Measurements from ENCODE around the gene ABCB4. TPM values are rescaled to one million over a fixed set of nuclear protein-coding genes. Genes with fewer than 3 reads are reported as not detected.

ABCB4 gene
- polyA plus RNA-seq, 1 experiment = 1.9 TPM

DNA sequence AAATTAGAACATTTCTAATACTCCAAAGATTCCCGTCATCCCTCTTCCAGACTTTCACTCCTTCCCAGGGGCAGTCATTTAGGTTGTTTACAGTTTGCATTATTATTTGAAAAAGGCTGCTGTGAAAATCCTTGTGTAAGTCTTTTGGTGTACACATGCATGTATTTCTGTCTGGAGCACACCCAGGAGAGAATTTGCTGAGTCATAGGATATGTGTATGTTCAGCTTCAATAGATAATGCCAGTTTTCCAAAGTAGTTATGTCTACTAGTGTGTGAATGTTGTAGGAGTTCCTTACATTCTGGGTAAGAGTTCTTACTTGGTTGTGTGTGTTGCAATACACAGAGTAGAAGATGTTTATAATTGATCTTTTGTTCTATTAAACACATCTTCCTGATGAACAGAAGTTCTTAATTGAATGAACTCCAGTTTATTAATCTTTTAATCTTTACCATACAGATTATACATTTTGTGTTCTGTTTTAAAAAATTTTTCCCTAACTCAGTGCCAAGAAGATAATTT is 104.8 kb downstream of the ABCB4 start:
- ChIA-PET POLR2A (no interaction called here), CTCF (no interaction called here)
- DNase-seq (ENCODE audit: low read depth) = no peak
- TF ChIP-seq, protein P1, sequence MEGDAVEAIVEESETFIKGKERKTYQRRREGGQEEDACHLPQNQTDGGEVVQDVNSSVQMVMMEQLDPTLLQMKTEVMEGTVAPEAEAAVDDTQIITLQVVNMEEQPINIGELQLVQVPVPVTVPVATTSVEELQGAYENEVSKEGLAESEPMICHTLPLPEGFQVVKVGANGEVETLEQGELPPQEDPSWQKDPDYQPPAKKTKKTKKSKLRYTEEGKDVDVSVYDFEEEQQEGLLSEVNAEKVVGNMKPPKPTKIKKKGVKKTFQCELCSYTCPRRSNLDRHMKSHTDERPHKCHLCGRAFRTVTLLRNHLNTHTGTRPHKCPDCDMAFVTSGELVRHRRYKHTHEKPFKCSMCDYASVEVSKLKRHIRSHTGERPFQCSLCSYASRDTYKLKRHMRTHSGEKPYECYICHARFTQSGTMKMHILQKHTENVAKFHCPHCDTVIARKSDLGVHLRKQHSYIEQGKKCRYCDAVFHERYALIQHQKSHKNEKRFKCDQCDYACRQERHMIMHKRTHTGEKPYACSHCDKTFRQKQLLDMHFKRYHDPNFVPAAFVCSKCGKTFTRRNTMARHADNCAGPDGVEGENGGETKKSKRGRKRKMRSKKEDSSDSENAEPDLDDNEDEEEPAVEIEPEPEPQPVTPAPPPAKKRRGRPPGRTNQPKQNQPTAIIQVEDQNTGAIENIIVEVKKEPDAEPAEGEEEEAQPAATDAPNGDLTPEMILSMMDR (IDR thresholded peaks at IDR 0.05; ENCODE audit: insufficient read depth, low read depth, low read length) = no peak
- Histone ChIP-seq H3K4me3 (ENCODE audit: low read depth, low read length) (no peak overlapping the region), H3K27me3 (ENCODE audit: control insufficient read depth, insufficient read depth, low read length) (no peaks in the 10 kb centered on the region), H3K36me3 (ENCODE audit: control insufficient read depth, insufficient read depth, low read length) (no peaks in the 10 kb centered on the region)

DNA sequence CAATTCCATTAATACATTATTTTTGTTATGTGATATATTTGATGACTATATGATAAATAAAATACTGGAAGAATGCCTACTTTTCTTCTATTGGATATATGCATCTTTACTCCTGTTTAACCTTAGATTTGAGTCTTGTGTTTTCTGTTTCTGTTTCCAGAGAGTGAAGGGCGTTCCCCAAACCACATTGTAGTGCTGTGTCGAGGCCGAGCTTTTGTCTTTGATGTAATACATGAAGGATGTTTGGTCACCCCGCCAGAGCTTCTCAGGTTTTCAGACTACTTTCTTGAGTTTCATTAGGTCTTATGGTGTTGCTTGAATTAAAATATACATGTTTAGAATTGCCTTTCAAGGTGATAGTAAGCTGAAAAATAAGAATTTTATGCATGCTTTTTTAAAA is 106.3 kb downstream of the ABCB4 start:
- ChIA-PET POLR2A (no interaction called here), CTCF (interaction anchor here (1.3 kb wide), 1 partner anchor 47 kb away, joined by 3 read pairs; no protein-coding TSS in a partner anchor)
- TF ChIP-seq, protein P1 (IDR thresholded peaks at IDR 0.05; ENCODE audit: insufficient read depth, low read depth, low read length) = no peak
- Histone ChIP-seq H3K27me3 (ENCODE audit: control insufficient read depth, insufficient read depth, low read length) (no peaks in the 10 kb centered on the region), H3K4me3 (ENCODE audit: low read depth, low read length) (no peak overlapping the region), H3K36me3 (ENCODE audit: control insufficient read depth, insufficient read depth, low read length) (no peaks in the 10 kb centered on the region)
- no peak for DNase-seq (ENCODE audit: low read depth)

DNA sequence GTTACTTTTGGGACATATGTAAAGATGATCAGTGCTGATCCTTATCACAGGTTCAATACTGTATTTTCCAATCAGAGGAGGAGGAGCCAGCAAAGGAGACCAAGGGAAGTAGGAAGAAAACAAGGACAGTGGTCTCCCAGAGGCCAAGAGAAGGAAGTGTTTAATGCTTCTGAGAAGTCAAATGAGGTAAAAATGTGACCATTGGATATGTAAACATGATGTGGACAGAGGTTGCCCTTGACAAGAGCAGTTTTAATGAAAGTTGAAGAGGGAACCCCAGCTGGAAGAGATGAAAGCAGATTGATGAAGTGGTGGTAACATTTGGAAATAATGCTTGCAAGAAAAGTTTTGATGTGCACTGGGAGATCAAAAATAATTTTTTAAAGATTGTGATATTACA is 111.2 kb downstream of the ABCB4 start:
- POLR2A ChIA-PET = no interaction called here
- DNase-seq (ENCODE audit: low read depth) = no peak
- TF ChIP-seq, protein P1 (IDR thresholded peaks at IDR 0.05; ENCODE audit: insufficient read depth, low read depth, low read length) = no peak
- CTCF ChIA-PET = no interaction called here
- Histone ChIP-seq H3K27me3 (ENCODE audit: control insufficient read depth, insufficient read depth, low read length) (no peaks in the 10 kb centered on the region), H3K36me3 (ENCODE audit: control insufficient read depth, insufficient read depth, low read length) (no peaks in the 10 kb centered on the region), H3K4me3 (ENCODE audit: low read depth, low read length) (no peak overlapping the region)

DNA sequence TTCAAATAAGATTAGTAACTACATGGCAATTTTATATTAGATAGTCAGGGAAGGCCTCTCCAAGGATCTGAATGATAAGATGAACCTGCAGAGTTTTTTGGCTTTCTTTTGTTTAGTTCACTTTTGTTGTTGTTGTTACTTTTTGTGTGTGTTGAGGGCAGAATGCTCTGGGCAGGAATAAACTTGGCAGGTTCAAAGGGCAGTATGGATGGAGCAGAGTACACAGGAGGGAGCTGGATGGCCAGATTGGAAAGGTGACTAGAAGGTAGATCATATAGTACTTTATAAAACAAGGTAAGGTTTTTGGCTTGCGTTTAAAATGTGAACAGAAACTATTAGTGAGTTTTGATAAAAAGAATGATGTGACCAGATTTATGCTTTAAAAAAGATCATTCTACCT is 112.1 kb downstream of the ABCB4 start:
- POLR2A ChIA-PET = no interaction called here
- TF ChIP-seq, protein P1 (IDR thresholded peaks at IDR 0.05; ENCODE audit: insufficient read depth, low read depth, low read length) = no peak
- CTCF ChIA-PET = no interaction called here
- Histone ChIP-seq H3K36me3 (ENCODE audit: control insufficient read depth, insufficient read depth, low read length) (no peaks in the 10 kb centered on the region), H3K27me3 (ENCODE audit: control insufficient read depth, insufficient read depth, low read length) (no peaks in the 10 kb centered on the region), H3K4me3 (ENCODE audit: low read depth, low read length) (no peak overlapping the region)
- DNase-seq (ENCODE audit: low read depth) = no peak

DNA sequence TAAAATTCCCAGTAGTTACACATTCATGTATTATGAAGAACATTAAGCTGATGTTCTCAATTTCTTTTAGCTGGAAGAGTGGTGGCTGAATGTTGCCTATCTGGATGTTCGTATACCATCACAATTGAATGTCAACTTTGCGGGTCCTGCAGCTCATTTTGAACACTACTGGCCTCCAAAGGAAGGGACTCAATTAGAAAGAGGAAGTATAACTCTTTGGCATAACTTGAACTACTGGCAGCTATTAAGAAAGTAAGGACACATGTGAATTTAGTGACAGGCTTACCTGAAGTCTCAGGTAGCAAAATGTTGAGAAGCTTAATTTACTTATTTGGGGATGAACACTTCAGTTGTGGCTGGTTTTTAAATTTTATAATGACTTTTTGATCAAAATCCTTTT is 114.2 kb downstream of the ABCB4 start:
- Histone ChIP-seq H3K36me3 (ENCODE audit: control insufficient read depth, insufficient read depth, low read length) (0 out of 2 replicates have a peak, but pooled peaks cover 1% of the 10 kb centered on the region), H3K27me3 (ENCODE audit: control insufficient read depth, insufficient read depth, low read length) (no peaks in the 10 kb centered on the region), H3K4me3 (ENCODE audit: low read depth, low read length) (no peak overlapping the region)
- CTCF ChIA-PET = interaction anchor here (0.9 to 1.1 kb wide), 2 partner anchors 38 to 55 kb away, joined by 3 read pairs; no protein-coding TSS in a partner anchor
- POLR2A ChIA-PET = no interaction called here
- TF ChIP-seq, protein P1 (IDR thresholded peaks at IDR 0.05; ENCODE audit: insufficient read depth, low read depth, low read length) = no peak
- no peak for DNase-seq (ENCODE audit: low read depth)
